Measurements from ENCODE around the gene NFASC.

NFASC gene

DNA sequence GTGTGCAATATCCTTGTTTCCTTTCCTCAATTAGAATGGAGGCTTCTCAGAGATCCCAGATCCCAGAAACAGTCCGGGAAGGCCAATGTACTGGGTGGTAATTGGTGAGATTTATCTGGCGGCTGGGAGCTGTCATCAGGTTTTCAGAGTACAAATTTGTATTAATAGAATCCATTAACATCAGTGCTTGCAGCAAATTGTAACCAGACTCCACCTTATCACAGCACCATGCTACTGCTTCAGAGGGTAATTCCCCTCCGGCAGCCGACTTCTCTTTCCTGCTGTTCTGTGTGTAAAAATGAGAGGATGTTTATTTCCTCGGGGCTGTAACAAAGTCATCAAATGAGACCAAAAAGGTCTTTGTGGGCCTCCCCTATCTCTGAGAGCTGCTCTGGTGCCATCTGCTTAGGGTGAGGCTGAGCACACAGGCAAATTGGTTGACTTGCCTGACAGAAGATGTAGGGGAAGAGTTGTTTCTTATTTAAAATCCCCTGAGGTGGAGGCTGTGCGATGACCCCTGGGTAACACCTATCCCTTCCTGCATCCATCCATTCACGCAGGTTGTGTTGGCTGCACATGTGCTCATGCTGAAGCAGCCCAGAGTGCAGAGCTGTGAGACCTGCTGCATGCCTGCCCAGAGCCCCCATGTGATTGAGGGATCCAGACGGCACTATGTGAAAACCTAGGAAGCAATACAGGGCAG is 19.2 kb downstream of the NFASC start:
- DNase-seq (ENCODE audit: low read depth) = no peak

DNA sequence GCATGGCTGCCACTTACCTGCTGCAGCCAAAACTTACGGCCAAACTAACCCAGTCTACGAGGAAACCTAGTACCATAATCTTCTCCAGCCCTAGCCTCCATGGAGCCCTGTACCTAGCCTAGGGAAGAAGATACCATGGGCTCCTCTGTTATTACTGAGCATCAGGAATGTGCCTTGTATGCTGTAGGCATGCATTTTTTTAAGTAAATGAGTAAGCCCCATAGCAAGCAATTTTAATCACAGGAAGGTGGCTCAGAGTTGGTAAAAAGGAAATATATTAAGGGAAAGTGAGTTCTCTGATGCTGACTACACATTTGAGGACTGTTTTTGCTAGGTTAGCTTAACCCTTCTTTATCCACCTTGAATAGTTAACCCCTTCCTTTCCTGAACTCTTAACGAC is 21.2 kb downstream of the NFASC start:
- DNase-seq (ENCODE audit: low read depth) = no peak

DNA sequence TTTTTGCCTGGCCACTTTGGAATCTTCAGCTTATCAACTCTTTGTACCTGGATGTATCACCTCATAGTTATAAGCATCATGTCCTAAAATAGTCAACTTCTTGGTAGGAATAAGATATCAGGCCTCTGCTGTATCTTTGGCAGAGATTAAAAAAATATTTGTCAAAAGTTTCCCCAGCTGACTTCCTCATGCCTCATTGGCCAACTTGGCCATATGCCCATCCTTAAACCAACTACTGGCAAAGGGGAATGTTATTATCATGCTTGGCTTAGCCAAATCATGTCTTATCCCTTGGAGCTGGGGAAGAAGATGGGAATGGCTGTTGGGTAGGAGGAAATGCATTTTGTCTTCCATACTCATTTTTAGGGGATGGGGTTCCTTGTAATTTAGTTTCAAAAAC is 23.4 kb downstream of the NFASC start:
- DNase-seq (ENCODE audit: low read depth) = no peak

DNA sequence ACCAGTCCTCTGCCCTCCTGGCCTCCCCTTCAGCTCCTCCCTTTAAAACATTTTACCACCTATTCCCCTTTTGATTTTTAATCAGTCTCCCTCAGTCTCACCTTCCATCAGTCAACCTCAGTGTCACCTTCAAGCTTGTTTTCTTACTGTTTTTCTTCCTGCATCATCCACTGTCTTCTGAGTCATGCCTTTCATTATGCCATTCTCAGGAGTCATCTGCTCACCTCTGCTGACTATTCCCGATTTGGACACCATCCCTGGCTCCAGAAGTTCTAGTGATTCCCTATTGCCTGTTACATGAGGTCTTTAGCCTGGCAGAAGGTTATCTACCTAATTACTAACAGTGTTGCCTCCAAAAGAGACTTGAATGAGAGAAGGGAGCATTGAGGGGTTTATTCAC is 23.9 kb downstream of the NFASC start:
- DNase-seq (ENCODE audit: low read depth) = no peak

DNA sequence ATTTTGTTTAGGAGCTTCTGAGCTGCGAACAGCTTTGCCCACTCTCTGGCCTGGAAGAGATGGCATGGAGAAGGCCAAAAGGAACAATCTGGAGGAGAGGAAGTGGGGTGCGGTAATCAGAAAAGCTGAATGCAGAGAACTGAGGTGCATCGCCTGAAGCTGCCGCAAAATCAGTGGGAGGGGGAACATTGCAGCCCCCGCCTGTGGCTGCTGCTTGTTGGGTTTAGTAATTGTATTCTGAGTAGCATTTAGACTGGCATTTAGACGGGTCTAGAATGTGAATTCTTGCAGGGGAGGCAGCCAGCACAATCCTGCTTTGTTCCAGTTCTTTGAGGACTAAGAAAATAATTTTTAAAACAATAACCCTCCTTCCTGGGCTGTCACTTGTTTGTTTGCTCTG is 25.4 kb downstream of the NFASC start:
- no peak for DNase-seq (ENCODE audit: low read depth)

DNA sequence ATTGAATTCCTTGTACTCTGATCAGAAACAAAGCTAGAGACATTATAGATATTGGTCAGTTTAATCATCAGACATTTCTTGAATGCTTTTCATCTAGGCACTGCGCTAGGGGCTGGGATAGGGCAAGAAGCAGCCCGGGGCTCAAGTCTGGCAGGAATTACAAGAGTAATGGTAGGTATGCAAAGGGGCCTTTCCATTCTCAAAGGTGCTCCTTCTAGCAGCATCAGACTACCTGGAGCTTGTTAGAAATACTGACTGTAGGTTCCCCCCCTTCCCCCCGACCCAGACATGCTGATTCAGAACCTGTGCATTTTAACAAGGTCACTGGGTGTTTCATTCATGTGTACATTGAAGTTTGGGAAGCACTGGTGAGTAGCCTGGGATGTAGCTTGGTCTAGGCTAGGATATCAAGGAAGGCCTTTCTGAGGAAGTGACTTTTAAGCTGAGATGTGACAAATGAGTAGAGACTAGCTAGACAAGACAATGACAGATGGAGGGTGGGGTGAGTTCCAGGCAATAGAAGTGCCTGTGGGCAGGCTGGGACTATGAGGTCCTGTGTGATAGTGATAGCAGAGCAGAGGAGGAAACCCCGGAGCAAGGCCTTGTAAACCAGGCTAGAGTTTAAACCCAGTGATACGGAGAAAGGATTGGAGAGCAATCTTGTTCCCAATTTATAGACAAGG is 26.3 kb downstream of the NFASC start:
- no peak for DNase-seq (ENCODE audit: low read depth)

DNA sequence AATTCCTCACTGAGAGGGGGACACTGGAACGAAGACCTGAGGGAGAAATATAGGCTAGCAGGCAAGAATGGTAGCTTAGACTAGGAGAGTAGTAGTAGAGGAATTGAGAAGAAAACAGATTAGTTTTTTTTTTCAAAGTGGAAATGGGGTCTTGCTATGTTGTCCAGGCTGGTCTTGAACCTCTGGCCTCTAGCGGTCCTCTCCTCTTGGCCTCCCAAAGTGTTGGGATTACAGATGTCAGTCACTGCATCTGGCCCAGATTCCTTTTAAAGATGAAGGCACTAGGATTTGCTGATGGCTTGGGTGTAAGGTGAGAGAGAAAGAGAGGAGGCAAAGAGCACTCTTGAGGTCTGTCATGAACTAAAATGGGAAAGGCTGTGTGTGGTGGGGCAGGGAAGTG is 30.1 kb downstream of the NFASC start:
- DNase-seq (ENCODE audit: low read depth) = no peak

DNA sequence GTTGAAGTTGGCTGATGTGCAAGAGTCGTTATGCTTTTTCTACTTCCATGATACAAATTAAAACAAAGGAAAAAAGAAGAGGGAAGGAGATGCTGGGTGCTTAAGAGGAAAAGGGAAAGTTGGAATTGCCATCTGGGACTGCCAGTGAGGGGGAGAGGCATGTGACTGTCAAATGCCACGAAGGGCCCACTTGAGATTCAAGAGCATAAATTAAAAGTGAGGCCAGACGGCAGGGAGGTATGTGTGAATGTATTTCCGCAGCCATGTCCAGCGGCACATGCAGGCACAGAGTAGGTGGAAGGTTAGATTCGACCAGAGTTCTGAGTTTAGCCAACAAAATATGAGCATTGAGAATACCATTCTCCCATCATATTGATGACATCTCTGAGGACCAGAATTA is 32.0 kb downstream of the NFASC start:
- no peak for DNase-seq (ENCODE audit: low read depth)

DNA sequence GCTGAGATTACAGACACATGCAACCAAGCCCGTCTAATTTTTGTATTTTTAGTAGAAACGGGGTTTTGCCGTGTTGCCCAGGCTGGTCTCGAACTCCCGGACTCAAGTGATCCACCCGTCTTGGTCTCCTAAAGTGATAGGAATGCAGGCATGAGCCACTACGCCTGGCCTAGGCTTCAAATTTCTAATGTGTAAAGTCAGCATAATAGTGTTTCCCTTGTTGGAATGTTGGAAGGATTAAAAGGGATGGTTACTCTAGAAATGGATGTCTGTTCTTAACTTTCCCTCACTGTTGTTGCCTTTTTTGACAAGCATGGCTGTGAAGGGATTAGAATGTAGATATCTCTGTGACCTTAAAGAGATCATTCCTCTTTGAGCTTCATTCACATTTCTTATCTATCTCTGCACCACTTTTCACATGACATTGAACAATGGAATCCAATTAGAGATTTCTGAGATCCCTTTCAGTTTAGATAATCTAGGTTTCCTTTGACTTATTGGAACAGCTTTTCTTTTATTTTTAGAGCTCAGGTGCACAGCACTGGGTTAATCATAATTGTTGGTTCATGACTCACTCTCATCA is 33.7 kb downstream of the NFASC start:
- DNase-seq (ENCODE audit: low read depth) = no peak

DNA sequence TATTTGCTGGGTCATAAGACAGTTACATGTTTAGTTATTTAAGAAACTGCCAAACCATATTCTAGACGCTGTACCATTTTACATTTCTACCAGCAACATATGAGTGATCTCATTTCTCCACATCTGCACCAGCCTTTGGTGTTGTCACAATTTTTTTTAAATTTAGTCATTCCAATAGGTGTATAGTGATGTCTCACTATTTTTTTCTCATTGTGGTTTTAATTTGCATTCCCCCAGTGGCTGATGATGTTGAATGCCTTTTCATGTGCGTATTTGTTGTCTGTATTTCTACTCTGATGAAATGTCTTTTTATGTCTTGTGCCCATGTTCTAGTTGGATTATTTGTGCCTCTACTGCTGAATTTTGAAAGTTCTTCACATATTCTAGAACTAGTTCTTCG is 38.4 kb downstream of the NFASC start:
- no peak for DNase-seq (ENCODE audit: low read depth)

DNA sequence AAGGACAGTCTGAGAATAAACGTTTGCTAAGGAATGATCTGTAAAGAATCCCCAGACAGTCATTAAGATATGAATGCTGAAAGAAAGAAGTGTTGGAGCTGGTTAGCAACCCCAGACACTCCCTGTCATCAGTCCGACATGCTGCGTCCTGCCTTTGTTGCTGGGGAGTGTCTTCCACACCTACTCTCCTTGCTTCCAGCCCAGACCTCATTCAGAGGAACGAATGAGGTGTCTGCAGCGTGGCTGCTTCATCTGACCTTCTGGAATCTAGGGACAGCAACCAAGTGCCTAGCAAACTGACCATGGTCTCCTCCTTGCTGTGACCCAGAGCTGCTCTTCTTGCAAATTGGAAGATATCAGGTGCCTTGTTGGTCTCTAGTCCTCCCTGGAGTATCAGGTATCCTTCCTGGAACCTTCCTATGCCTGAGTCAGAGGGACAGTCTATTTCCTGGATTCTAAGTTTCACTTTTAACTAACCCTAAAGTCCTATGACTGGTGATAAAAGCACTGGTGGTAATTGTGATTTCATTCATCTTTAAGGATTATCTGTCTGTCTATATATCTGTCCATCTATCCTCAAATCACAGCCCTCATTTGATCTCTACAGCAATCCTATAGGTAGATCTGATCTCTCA is 45.3 kb downstream of the NFASC start:
- DNase-seq (ENCODE audit: low read depth) = no peak

DNA sequence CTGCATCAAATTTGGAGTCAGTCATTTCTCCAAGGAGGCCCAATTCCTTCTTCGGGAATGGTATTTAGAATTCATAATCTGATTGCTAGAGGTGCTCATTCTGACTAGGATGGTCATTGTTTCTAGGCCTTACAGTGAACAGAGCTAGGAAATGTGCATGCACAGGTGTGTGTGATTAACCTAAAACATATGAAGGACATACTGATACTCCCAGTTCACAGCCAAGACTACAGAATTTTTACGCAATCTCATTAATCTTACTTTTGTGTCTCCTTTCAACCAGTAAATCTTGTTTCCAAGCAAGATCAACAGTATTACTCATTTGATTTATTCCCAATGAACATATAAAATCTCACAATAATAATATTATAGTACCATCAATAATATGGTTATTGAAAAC is 47.1 kb downstream of the NFASC start:
- DNase-seq (ENCODE audit: low read depth) = no peak

DNA sequence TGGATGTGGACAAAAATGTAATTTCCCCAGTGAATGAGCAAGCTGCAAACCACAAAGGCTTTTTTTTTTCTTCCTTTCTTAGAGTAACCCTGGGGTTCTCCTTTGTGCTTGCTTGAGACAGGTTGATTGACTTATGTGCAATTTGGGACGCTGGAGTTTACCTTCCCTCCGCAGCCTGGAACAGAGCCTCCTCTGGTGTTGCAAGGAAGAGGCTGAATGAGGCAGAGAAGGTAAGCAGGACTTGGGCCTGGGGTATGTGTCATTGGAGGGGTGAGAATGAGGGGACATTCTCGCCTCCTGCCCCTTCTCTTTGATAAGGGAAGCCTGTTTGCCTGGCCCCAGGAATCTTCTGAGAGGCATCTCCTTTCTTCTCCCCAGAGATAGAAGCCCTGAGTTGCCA is 49.8 kb downstream of the NFASC start:
- DNase-seq (ENCODE audit: low read depth) = no peak

DNA sequence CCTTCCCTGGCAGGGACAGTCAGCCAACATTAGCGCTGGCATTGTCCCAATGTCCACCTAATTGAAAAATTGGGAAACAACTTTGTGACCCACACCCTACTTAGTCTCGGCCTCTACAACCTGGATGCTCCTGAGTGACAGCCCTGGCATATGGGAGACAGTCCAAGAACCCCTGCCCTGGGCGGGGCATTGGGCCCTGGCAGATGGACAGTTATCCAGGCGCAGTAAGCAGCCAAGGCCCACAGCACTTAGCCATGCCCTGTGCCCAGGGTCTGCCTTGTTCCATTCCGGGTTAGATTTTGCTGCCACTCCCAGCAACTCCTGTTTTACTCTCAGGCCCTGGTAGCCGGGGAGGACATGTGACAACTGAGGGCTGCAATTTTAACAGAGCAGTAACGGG is 50.3 kb downstream of the NFASC start:
- no peak for DNase-seq (ENCODE audit: low read depth)

DNA sequence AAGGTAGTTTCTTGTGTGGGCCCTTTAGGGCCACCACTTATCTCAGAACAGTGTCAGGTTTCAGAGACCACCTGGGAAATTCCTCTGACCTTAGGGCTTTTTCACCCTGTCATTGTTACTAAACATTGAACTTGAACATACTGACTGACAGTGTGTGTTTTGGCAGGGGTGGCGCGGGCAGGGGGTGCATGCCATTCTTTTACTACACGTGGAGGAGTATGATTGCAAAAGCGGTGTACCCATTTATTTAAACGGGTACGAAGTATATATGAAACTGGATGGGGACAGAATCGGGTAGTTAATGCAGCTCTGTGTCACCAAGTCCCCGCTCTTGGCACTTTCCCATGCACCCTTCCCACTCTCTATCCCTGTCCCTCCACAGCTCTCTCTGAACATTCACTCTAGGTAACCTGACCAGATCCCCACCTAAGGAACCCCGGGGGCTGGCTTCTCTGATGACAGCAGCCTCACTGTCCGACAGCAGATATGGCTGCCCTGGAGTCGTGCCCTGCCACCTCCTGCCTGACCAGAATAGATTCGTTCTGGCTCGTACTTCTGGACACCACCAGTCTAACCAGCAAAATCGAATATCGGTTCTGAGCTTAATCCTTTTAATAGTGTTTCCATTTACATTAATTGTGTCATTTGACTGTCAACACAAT is 51.3 kb downstream of the NFASC start:
- no peak for DNase-seq (ENCODE audit: low read depth)

DNA sequence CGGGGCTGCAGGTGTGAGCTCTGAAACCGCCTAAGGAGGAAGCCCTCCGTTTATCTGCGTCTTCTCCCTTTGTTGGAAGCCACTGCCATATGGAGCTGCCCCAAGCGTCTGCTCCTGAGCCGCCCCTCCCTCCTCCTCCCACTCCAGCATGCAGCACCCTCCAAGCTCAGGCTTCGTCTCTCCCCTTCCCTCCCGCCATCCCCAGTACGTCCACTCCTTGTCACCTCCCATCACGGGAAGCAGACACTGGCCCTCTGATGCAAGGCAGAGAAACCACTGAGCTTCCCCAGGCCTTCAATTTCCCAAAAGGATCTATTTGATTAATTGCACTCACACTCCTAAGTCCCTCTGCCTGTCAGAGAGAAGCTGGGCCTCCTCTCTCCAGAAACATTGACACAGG is 52.5 kb downstream of the NFASC start:
- no peak for DNase-seq (ENCODE audit: low read depth)

DNA sequence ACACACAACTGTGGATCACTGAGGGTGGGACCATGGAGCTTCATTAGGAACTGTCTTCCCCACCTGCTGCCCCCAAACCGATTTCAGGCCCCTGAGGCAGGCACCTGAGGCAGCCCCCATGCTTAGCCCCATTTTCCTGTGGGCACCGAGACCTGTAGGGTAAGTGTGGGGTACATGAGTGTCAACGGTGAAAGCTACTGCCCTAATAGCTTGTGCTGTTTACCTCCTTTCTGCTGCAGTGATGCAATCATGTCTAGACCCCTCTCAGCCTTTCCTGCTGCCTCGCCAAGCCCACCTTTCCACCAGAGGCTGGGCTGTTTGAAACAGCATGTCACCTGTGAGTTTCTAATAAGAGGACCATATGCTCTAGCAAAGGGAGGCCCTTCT is 53.0 kb downstream of the NFASC start:
- no peak for DNase-seq (ENCODE audit: low read depth)

DNA sequence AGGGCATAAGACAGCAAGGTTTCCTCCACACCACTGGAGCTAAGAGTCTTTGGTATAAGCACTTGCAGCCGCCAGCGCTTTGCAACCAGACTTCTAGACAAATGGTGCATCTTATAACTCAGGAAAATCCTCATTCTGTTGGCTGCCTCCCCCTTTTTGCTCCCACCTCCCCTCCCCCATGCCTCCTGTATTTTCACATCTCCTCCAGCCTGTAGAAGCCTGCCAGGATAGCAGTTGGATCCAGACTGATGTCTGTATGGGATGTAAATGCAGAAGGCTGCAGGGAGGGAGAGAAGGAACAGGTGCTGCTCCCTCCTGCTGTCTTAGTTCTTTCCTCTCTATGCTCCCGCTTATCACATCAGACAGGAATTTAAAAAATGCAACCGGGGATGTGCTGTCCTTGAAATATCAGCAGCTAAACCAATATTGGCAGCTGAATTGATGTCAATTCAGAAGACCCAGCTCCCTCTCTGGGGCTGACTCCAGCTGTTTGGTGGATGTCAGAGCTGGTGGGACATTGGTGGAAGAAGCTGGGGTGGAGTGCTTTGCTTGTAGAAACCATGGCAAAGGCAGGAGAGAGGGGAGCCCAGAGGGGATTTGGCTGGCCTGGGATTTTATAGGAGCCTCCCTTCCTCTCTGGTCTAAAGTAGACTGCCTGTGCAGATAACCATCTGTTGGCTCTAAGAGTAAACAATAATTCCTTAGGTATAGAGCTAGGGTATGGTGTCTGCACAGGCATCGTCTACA is 53.5 kb downstream of the NFASC start:
- DNase-seq (ENCODE audit: low read depth) = no peak

DNA sequence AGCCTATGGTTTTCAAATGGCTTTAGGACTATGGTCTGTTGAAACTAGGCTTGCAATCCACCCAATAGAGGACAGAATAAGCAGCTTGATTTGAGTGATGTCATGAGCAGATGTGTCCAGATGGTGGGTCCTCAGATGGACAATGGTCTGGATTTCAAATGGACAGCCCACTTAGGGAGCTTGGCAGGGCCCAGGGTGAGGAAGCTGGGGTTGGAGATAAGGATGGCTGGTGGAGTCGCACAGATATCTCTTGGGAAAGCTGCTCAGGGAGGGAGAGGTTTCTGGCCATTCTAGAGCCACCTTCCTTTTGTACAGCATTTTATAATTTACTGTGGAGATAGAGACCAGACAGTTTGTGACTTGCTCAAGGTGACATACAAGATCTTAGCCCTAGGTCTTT is 55.0 kb downstream of the NFASC start:
- no peak for DNase-seq (ENCODE audit: low read depth)

DNA sequence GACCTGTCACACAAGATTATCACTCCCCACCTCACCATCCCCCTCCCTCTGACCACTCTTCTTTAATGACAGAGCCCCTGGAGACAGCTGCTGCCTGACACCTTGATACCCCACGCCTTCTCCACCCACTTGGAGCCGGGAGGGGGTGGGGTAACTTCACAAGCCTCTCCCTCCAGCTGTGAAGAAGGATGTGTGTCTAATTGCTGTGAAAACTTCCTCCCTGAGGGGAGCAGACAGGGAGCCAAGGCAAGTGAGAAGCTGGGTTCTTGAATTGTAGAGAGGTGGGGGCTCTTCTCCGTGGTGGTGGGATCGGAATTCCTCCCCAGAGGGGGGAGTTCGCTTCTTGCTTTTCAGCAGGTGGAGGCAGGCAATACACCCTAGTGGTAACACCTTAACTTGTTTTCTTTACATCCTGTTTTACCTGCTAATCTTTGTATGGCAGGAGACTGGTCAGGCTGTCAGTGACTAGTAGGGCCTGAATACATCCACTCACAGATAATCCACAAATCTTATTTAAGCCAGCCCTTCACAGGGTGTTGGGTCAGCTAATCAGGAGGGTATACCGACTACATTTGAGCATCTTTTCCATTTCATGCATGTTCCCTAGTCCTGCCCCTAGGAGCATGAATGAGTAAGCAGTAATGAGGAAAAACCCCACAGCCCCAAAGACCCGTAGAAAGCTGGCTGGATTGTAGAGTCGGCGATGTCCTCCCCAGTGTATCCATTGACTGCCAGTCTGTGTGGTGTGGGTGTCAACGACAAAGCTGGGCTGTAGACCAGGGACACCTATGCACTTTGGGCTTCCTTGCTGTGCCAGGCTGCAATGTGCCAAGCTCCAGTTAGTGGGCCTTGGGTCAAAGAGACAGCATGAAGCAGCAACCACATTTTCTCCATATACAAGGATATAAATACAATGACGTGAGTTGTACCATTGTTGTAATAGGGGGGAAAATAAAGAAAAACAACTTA is 57.3 kb downstream of the NFASC start:
- no peak for DNase-seq (ENCODE audit: low read depth)

Data from amniotic epithelial cell (primary cell).